Thoracic aorta (tissue), 2 donors: ENCODE data around the gene SPAG16. TPM values are rescaled to one million over a fixed set of nuclear protein-coding genes. Genes with fewer than 3 reads are reported as not detected.

Experiments
- ATAC-seq: fragments of 150-250 bp; one replicate; pipeline ENCODE4 v1.8.0; 2017; ENCODE audit warnings: low read depth; ENCODE audit not compliant: insufficient number of reproducible peaks, low FRiP score
- DNase-seq: peaks from one replicate; pipeline ENCODE4 v3.0.0-alpha.2; 2020; ENCODE audit warnings: low spot score
- H3K27ac ChIP-seq, 2 donors: fragments of 200-600 bp; sonication (generic); 1 replicate in 1 of 2; 2 replicates in 1 of 2; pipeline ENCODE4 v1.5.1; 2016; ENCODE audit warnings: mild to moderate bottlenecking in 2 of 2, moderate library complexity in 2 of 2
- H3K27me3 ChIP-seq: fragments of 200-600 bp; sonication (generic); replicated peaks from 2 replicates; pipeline ENCODE4 v1.6.0; 2016; ENCODE audit warnings: mild to moderate bottlenecking; ENCODE audit not compliant: insufficient read depth
- H3K36me3 ChIP-seq: fragments of 200-600 bp; sonication (generic); one replicate; pipeline ENCODE4 v1.5.1; 2016
- H3K4me1 ChIP-seq, 2 donors: fragments of 200-600 bp; sonication (generic); 1 replicate in 1 of 2; 2 replicates in 1 of 2; pipeline versions ENCODE4 v1.5.1 to v1.6.0; 2016; ENCODE audit warnings: low read depth in 2 of 2, mild to moderate bottlenecking in 1 of 2; ENCODE audit not compliant: control insufficient read depth in 1 of 2
- H3K4me3 ChIP-seq: fragments of 200-600 bp; sonication (generic); 2 replicates; pipeline ENCODE4 v1.5.1; 2016; ENCODE audit warnings: mild to moderate bottlenecking
- H3K9me3 ChIP-seq: fragments of 200-600 bp; sonication (generic); 2 replicates; pipeline ENCODE4 v1.5.1; 2016
- CTCF ChIP-seq: fragments of 200-600 bp; sonication (generic); IDR thresholded peaks from one replicate; pipeline ENCODE4 v1.5.1; 2019; ENCODE audit warnings: antibody characterized with exemption
- total RNA-seq, 2 donors: library from RNA; depleted of rRNA; stranded (reverse); fragments of >200 nt; gene quantifications; one replicate each; pipeline versions ENCODE4 v1.1.0 to v1.2.3, GENCODE V29; 2016

Gene SPAG16
- total RNA-seq, 2 donors from 2014 or later: 7.4 to 26.3 TPM

- ATAC-seq: no peak
- Histone ChIP-seq H3K36me3 (no peaks in the 10 kb centered on the region), H3K4me1 (no peaks in the 10 kb centered on the region), H3K4me3 (no peak overlapping the region), H3K27me3 (no peaks in the 10 kb centered on the region), H3K27ac (no peak overlapping the region), H3K9me3 (no peaks in the 10 kb centered on the region)
- TF ChIP-seq CTCF: no peak
- no peak for DNase-seq
Measured at GRCh38 chr2:214169736-214170135, 885.5 kb downstream of the SPAG16 start.

- H3K9me3 ChIP-seq: no peaks in the 10 kb centered on the region
- no peaks in the 10 kb centered on the region for H3K36me3 ChIP-seq
- DNase-seq (no peak), ATAC-seq (no peak)
- H3K4me1 ChIP-seq: no peaks in the 10 kb centered on the region
- TF ChIP-seq CTCF: no peak
- H3K27ac ChIP-seq: no peak overlapping the region
- no peaks in the 10 kb centered on the region for H3K27me3 ChIP-seq
- H3K4me3 ChIP-seq: no peak overlapping the region
Measured at GRCh38 chr2:214174563-214174962, 890.3 kb downstream of the SPAG16 start.

- Histone ChIP-seq H3K36me3 (no peaks in the 10 kb centered on the region), H3K27ac (no peak overlapping the region), H3K9me3 (no peaks in the 10 kb centered on the region), H3K4me3 (no peak overlapping the region), H3K27me3 (no peaks in the 10 kb centered on the region), H3K4me1 (no peaks in the 10 kb centered on the region)
- no peak for TF ChIP-seq CTCF
- no peak for DNase-seq
- no peak for ATAC-seq
Measured at GRCh38 chr2:214180071-214180470, 895.8 kb downstream of the SPAG16 start.

GRCh38 chr2:214180686-214181085, 896.4 kb downstream of the SPAG16 start:
- TF ChIP-seq CTCF: no peak
- Histone ChIP-seq H3K27me3 (no peaks in the 10 kb centered on the region), H3K9me3 (no peaks in the 10 kb centered on the region), H3K4me3 (no peak overlapping the region), H3K36me3 (no peaks in the 10 kb centered on the region), H3K27ac (no peak overlapping the region), H3K4me1 (no peaks in the 10 kb centered on the region)
- ATAC-seq (no peak), DNase-seq (no peak)

GRCh38 chr2:214184461-214184860, 900.2 kb downstream of the SPAG16 start:
- Histone ChIP-seq H3K4me3 (no peak overlapping the region), H3K36me3 (no peaks in the 10 kb centered on the region), H3K4me1 (no peaks in the 10 kb centered on the region), H3K9me3 (no peaks in the 10 kb centered on the region), H3K27me3 (no peaks in the 10 kb centered on the region), H3K27ac (no peak overlapping the region)
- ATAC-seq: no peak
- DNase-seq: no peak
- no peak for TF ChIP-seq CTCF
